HG03439 (cell line): Measurements from ENCODE around the gene TACC2.
A peak's percentile ranks its signal among the peaks of the same experiment; 100 is the strongest.

Source experiments
- ATAC-seq: cut with Tn5 transposase; IDR thresholded peaks from one replicate; pipeline ENCODE4 v1.9.1; 2021; ENCODE audit warnings: mild to moderate bottlenecking, moderate library complexity; ENCODE audit not compliant: unreplicated experiment

TACC2 gene

DNA sequence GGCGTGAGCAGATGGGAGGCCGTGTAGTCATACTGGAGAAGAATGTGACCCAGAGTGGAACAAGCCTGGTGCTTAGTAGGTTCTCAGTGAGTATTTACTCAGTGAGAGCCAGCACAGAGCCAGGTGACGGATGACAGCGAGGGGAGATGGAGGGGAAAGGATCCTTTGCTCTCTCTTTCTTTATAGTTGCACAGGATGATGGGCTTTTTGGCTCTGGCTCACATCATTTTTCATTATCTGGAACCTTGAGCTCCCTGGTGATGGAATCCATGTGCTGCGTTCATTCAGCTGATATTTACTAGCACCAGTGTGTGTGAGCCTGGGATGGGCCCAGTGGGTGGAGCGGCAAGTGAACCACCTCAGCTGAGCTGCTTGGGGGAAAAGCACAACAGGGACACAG, 299.3 kb downstream of the TACC2 start:
- no peak for ATAC-seq

DNA sequence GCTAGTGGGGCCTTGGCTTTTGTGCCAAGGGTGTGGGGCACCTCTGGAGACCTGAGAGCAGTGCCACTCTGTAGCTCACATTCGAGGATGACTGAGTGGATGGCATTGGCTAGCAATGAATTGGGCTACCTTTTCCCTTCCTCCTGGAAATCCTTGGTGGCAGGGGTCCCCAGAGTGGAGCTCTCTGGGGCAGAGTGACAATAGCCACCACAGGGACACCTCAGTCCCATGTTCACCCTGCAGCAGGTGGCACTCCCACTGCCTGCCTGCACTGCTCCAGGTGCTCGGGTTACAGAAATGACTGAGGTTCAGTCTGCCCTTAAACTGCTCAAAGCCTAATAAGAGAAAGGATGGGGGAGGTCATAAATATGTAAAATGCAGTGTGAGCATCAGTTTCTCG, 300.0 kb downstream of the TACC2 start:
- no peak for ATAC-seq

DNA sequence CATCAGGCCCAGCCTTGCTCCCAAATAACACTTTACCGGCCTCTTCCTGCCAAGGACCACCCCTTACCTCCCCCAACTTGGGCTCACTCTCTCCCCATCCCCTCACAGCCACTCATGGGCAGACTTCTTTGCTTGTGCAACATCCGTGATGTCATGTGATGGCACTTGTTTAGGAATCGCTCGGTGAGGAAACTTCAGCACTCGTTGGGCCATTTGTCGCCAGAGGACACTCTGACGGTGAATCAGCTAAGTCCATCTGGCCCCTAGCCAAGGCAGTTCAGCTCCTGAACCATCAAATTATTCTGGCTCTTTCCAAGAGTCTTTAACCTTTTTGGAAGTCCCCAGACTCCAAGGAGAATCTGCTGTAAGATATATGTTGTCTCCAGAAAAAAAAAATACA, 301.4 kb downstream of the TACC2 start:
- ATAC-seq, result no peak

DNA sequence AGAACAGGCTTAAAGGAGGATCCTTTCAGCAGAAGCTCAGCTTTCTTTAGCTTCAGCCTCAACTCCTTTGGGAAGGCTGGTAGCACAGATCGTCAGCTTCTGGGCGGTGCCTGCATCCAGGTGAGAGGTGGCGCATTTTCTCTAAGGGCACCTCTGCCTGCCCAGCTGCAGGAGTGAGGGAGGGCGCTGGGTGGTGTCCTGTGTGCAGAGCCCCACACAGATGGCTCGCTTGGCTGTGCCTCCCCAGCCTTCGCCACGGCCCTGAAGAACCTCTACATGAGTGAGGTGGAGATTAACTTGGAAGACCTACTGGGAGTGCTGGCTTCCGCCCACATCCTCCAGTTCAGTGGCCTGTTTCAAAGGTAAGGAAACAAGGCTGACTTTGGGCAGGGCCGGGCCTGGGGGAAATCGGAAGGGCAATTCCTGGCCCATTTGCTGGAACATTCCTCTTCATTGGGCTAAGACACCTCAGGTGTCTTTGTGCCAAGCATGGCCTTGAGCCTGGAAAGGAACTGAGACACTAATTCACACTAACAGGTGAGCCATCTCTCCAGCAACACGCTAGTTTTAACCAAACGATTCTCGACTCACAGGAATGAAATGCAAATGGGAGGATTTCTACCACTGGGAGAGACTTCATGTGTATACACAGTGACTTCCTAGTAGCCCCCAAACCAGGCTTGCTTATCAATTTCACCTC, 302.0 kb downstream of the TACC2 start:
- no peak for ATAC-seq

DNA sequence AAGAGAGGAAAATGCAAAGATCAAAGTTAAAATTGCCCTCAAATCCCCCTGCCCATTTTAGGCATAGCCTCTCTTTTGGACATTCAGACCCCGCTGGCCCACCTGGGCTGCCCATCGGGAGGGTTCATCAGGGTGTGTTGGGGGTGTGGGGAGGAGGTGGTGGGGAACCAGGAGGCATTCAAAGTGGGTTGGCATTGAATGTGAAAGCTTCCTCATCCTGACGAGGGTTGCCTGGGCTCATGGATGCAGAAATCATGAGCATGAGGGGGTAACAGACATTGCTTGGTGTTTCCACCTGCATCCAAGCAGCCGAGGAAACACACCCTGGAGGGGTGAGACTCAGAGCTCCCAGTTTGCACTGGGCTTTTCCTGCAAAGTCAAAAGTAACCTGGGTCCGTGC, 302.8 kb downstream of the TACC2 start:
- no peak for ATAC-seq

DNA sequence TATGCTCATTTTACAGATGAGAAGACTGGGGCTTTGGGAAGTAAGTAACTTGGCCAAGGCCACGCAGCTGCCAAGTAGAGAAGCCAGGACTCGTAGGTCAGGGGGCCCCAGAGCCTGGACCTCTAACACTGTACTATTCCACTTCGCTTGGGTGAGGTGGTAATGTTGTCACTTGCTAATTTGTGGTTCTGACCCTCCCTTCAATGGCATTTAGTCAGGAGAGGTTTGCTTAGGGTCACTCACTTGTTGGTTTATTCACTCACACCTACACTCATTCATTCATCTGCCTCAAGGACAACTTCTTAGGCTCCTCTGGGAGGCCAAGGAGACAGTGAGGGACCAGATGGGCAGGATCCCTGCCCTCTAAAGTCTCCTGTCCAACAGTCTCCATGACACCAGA, 303.4 kb downstream of the TACC2 start:
- ATAC-seq, result no peak

DNA sequence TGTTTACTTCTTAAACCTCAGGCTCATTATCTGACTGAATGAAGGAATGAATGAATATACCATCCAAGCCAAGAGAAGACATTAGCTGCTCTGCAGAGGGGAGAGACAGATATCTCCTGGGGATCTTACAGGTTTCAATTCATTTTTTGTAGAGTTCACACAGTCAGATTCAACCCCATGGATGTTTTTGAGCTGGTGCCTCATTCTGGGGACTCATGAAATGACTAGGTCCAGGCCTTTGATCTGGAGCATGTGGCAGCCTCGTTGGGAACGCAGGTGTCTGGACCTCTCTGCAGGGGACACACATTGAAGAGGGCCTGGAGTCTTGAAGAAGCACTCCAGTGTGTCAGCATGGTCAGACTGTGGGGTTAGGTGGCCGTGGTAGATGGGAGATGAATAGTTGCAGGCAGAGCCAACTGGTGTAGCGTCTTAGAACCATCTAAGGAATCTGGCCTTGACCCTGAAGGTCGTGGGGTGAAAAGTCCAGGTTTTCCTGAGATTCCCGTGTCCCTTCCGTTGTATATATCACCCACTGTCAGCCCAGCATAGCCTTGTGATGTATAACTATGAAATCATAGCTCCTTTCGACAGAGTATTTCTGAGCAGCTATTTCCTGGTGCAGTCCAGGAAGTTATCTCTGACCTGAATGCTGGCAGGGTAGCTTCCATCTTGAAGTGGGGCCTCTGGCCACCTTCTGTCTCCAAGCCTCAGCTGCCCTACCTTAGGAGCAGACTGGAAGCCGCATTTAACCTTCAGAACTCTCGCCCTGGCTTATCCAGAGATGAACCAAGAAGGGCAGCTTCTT, 304.4 kb downstream of the TACC2 start:
- no peak for ATAC-seq

DNA sequence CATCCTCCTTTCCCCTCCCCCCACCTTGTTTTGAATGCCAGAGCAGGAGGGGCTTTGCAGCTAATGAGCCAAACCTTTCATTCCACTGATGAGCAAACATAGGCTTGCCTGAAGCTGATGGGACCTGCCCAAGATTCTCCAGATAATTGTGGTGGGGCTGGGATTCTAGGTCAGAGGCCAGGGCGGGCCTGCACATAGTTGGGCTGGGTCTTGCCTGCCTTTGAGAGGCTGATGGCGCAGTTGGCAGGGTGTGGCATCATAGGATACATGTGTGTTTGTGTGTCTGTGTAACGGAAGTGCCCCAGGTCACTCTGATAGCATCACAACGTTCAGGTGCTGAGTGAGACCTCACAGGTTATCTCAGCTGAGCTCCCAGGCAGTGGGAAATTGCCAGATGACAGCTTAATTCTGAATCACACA, 305.0 kb downstream of the TACC2 start:
- no peak for ATAC-seq

DNA sequence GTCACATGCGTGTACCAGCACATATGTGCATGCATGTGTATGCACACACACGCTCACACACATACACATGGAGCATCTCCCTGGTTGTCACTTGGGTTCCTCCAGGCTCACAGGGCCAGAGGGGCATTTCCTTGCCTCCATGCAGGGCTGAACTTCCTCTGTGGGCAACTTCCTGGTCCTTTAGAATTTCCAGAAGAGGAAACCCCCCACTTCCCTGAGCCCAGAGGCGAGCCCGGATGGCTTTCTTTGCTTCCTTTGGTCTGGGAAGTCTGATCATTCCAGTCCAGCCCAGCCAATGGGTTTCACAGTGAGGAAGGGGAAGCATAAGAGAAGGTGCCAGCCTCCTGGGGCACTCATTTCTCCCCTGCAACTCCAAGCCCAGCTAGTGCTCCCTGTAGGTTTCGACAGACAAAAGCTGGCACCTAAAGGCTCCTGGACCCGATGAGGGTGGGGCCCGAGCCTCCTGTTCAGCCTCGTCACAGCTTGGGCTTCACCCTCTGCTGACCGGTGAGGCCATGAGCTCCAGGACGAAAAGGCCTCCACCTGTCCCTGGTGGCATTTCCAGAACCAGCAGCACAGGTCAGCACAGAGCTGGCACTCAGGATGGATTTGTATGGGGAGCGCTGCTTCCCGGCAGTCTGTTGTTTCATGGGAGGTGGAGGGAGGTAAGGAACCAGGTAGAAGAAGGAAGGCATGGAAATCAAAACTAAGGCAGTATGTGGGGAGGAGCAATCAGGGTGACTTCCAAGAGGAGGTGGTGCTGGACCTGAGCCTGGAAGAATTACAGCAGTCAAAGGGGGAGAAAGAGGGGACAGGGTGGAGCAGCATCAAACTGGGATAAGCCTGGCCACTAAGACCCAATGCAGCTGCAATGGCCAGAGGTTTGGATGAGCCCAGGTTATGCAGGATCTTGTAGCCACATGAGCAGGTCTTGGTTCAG, 305.8 kb downstream of the TACC2 start:
- ATAC-seq, result no peak

DNA sequence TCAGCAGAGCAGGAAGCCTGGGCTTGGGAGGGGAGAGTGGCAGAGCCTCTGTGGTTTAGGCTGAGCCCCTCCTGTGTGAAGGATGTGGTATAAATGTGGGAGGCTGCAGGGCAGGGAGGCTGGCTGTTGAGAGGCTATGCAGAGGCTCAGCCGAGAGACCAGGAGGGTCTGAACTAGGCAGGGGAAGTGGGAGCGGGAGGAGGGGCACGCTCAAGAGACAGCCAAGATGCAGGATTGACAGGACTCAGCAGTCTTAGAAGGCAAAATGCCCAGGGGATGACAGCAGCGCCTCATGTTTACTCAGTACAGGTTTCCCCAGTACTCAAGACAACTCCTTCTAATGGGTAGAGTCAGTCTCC, 306.5 kb downstream of the TACC2 start:
- ATAC-seq, result no peak

DNA sequence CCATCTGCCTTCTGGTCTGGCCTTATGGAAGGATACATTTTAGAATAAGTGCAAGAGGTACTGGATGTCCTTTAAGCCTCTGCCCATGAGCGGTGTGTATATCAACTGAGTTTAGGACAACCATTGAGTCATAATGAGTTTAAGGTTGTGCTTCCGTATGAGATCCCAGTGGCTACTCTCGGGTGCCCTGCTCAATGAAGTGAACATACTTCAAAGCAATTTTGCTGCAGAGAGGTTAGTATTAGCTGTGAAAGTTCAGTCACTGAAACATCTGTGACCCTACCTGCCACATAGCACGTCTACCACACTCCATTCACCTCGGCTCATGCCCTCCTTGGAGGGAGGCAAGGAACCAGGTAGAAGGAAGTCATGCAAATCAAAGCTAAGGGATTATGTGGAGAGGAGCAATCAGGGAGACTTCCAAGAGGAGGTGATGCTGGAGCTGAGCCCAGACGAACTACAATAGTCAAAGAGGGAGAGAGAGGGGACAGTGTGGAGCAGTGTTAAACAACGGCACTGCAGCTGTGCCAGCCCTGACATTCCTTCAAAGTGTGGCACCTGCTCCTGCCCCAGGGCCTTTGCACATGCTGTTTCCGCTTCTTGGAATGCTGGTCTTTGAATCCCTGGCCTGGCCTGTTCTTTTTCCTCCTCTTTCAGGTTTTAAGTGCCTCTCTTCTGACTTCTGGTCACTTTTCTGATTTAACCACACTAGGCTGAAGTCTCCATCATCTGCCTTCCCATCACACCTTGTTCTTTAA, 307.6 kb downstream of the TACC2 start:
- peak; percentile 49 for ATAC-seq

DNA sequence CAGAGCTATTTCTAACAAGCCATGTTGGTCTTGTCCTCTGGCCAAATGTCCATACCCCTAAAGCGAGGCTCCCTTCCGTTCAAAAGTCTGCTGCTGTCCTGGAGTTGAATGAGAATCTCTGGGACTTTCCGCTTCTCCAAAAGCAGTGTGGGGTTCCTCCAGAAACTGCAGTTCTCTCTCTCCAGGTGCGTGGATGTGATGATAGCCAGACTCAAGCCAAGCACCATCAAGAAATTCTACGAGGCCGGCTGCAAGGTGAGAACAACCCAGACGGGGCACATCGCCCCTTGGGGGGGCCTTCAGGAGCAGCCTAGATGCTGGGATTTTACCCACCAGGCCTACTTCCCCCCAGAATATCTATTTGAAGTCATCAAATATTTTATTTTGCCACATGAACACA, 308.6 kb downstream of the TACC2 start:
- ATAC-seq, result no peak

DNA sequence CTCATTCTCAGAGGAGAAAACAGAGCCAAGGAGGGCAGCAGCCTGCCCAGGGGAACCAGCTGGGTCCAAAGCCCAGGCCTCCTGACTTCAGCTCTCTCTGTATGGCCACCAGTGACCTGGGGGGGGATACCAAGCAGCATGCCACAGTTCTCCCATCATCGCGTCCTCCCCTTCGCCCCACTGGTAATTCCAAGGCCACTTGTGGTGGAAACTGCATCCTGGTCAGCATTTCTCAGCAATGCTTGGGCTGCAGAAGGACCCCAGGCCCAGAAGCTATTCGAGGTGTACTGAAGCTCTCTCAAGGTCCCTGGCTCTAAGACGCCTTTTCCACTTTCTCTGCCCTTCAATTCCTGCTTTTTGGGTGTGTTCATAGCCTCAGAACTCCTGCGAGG, 309.2 kb downstream of the TACC2 start:
- no peak for ATAC-seq

DNA sequence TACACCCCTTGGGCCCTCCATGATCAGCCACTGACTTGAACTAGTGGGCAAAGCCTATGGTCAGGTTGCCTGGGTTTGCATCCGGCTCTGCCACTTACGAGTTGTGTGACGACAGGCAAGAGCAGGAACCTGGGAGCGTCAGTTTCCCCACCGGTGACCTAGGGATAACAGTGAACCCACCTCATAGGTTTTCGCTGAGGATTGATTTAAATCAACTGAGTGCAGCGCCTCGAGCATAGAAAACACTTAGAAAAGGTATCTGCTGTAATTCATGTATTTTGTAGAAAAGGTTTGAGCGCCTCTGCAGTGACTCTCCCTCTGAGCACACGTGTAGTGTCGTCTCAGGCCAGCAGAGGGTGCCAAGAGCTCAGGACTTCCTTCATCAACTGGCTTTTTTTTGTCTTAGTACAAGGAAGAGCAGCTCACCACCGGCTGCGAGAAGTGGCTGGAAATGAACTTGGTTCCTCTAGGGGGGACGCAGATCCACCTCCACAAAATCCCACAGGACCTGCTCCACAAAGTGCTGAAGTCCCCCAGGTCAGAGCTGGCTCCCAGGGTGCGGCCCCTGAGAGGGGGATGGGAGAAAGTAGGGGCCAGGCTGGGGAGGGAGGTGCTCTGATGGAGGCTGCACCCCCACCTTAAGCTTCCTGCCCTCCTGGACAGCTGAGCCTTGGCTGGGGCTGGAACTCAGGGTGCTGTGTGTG, 309.8 kb downstream of the TACC2 start:
- ATAC-seq, result peak; percentile 65

DNA sequence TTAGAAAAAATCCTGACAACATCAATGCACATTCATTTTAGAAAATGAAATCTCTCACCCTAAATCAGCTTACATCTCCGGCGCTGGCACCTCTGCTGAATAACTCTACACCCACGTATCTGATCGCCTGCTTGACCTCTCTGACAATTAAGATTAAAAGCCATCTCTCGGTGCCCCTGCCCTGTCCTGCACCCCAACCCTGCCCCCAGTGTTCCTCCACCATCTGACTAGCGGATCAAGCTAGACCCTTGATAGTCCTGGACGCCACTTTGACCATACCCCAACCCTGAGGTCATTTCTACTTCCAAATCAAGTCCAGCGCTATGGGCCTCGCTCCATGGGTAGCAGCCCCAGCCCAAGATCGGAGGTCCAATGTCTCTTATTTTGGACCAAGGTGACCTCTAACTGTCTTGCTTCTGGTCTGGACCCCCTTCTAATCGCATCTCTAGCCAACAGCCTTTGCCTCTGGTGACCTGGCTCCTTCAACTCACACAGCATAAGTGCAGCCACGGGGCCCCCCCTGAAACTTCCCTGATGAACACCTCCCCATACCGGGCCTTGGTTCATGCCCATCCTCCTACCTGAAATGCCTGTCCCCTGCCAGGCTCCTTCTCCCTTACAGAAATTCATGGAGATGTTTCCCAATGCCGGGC, 310.6 kb downstream of the TACC2 start:
- ATAC-seq, result no peak

DNA sequence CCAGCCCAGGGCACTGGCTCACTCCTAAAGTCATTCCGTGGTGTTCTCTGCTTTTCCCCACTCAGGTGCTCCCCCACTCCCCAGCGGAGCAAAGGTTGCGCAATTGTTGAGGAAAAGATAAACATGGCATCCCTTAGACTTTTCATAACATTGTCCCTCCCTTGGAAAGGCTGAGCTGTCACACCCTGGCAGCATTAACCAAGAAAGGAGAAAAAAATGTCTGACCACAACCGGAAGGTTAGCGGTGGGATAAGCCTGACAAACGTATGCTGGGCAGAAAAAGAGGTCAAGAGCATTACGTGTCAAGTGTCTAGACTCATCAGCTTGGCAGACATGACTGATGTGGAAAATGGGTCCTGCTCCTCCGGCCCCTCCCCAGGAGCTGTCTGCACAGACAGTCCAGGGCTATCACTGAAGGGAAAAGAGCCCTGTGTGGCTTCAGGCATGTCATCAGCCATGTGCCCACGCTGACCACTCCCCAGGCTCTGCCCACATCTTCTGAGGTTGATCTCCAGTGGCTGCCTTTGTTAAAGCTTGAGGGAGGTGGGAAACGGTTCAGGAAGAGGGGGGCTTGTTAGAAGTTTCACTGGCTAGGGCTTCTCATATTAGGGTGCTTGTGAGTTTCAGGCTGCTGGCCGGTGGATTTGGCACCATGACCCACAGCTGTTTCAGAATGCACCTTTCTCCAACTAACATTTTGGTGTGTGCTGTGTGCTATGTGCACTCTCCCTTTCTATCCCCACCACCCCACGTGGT, 312.3 kb downstream of the TACC2 start:
- no peak for ATAC-seq

DNA sequence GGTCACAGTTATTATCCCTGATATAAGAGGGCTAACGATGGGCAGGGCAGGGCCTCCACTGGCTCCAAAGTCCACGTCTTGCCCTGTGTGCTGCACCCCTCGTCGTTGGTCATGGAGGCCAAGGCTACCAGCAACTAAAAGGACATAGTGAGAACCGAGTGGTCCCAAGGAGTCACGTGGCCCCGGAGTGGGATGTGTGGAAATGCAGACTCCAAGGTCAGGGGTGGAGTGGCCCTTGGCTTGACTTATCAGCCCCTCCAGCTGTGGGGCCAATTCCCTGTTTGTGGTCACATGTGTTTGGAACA, 312.8 kb downstream of the TACC2 start:
- ATAC-seq, result no peak

DNA sequence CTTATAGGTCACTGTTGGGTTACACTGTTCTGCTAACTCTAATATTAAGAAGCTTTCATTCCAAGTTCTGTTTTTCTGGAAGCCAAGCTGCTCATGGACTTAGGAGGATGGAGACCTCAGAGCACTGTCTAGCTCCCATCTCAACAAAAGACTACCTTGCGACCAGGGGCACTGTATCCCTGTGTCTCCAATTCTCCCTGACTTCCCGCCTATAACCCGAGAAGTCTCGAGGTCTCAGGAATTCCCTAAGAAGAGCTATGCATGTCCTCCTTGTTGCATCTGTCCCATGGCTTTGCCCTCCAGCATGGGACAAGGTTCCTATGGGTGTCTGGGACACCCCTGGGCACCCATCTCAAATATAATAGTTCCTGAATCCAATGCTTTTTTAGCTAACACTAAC, 313.4 kb downstream of the TACC2 start:
- no peak for ATAC-seq
